K562 (cell line): ENCODE measurements around the gene MPZL1.

Source experiments
- ATF6 ChIP-seq: sonication (generic); formaldehyde crosslinking; IDR thresholded peaks from 2 replicates; pipeline ENCODE4 v1.4.0; 2020; ENCODE audit warnings: mild to moderate bottlenecking, missing genetic modification reagents
- CTCF ChIP-seq, 3 experiments: IDR thresholded peaks in 2 of 3; conservative IDR thresholded peaks in 1 of 3; 2 replicates each; pipeline ENCODE4 v1.5.1; 2011 to 2012; ENCODE audit warnings: low read length in 3 of 3, mild to moderate bottlenecking in 3 of 3, control low read depth in 2 of 3, improper control_type of control experiment in 1 of 3, inconsistent platforms in 1 of 3, low read depth in 1 of 3, mixed read lengths in 1 of 3, moderate library complexity in 1 of 3; ENCODE audit not compliant: insufficient read depth in 2 of 3
- MYNN ChIP-seq, 2 experiments: sonication (generic); formaldehyde crosslinking in 1 of 2; IDR thresholded peaks; 2 replicates each; pipeline versions ENCODE4 v1.5.0 to v1.6.1; 2016 to 2020; ENCODE audit warnings: antibody characterized with exemption in 1 of 2, missing genetic modification reagents in 1 of 2
- NFIC ChIP-seq: fragments of 450-650 bp; IDR thresholded peaks from 2 replicates; pipeline ENCODE4 v1.6.1; 2017; ENCODE audit warnings: mild to moderate bottlenecking, inconsistent platforms
- RNF2 ChIP-seq: sonication (generic); IDR thresholded peaks from 2 replicates; pipeline ENCODE4 v1.6.1; 2016
- TBP ChIP-seq: optimal IDR thresholded peaks from 2 replicates; pipeline ENCODE3; 2011; ENCODE audit warnings: low read depth, low read length, improper control_type of control experiment

- TF ChIP-seq TBP = peak; percentile 40
- no peak for TF ChIP-seq RNF2
- TF ChIP-seq MYNN (IDR thresholded peaks at IDR 0.05) = no peak
- no peak for TF ChIP-seq MYNN (CRISPR knock-in tag; IDR thresholded peaks at IDR 0.05)
- TF ChIP-seq NFIC = peak; percentile 35; the same call in 1 of the 2 replicates
- TF ChIP-seq CTCF (IDR thresholded peaks at IDR 0.05 in 2 of 3, conservative IDR thresholded peaks at IDR 0.05 in 1 of 3; ENCODE audit: insufficient read depth in 2 of 3, low read depth in 1 of 3, low read length in 3 of 3) = no peak
- TF ChIP-seq ATF6 (CRISPR knock-in tag) = no peak
These were observed 98.3 kb downstream of the MPZL1 start for GRCh38 chr1:167819849-167820683.
